ENCODE results near the gene SNX20. TPM values are rescaled to one million over a fixed set of nuclear protein-coding genes. Genes with fewer than 3 reads are reported as not detected.
A peak's percentile ranks its signal among the peaks of the same experiment; 100 is the strongest.

Gene SNX20
- total RNA-seq, 5 donors from 2014 or later (not counting 1 experiment from before 2014, with no cell fraction given), result 38.8 to 85.2 (median 69.6) TPM

DNA sequence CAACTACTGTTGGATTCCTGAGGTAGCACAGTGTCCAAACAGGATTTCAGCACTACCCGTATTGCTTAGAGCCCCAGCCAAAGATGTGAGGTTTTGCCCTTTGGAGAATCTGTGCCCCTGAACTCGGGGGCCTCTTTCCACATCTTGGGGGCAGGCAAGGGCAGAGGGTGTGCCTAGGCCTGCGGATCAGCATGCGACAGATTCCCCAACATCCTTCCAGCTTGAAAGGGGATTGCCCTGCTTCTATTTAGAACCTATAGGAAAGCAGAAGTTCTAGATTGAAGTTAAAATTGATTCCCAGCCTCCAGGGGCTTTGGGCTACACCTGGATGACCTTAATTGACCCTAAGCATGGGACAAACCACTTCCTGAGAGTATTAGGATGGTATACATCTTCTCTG is 31.8 kb upstream of the SNX20 start:
- no peak for ATAC-seq (replicated peaks in 1 of 4)
- H3K9me3 ChIP-seq, result no peaks in the 10 kb centered on the region

DNA sequence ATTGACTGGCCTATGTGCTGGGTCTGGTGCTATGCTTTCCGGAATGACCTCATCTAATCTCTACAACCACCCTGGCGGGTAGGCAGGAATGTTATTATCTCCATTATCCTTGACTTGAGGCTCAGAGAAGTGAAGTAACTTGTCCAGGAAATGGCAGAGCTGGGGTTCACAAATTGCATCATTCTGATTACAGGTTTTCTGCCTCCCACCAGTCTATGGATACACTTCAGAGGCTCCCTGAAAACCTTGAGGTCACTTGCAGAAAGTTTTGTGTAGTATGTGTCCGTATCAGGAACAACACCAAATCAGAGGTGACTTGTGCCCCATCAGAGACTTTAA is 31.4 kb upstream of the SNX20 start:
- CTCF ChIA-PET, result no interaction called here

More for the DNA sequence above, 31.8 kb upstream of the SNX20 start:
- POLR2A ChIA-PET, result no interaction called here
- Mint-ChIP-seq H3K9me3 (no peaks in the 10 kb centered on the region), H3K4me1 (peaks cover 23 to 41% (median 36%) of the 10 kb centered on the region in 3 donors), H3K36me3 (peaks cover 19% of the 10 kb centered on the region), H3K4me3 (no peak overlapping the region), H3K27me3 (no peaks in the 10 kb centered on the region), H3K27ac (no peak overlapping the region)
- no peak overlapping the region for H3K4me3 ChIP-seq (ENCODE audit: control insufficient read depth in 1 of 2, extremely low read depth in 1 of 2, low read length in 1 of 2)
- no peak for DNase-seq
- H3K4me1 ChIP-seq (ENCODE audit: control insufficient read depth in 1 of 2, extremely low read depth in 1 of 2, insufficient read depth in 2 of 2, low read length in 2 of 2), result peaks cover 7 to 16% of the 10 kb centered on the region in 2 experiments
- H3K36me3 ChIP-seq (ENCODE audit: control insufficient read depth in 2 of 2, extremely low read depth in 1 of 2, insufficient read depth in 1 of 2, low read length in 1 of 2), result no peaks in the 10 kb centered on the region
- CTCF ChIA-PET, result no interaction called here
- H3K27me3 ChIP-seq (replicated peaks in 1 of 2; ENCODE audit: control insufficient read depth in 2 of 2, extremely low read depth in 1 of 2, insufficient read depth in 2 of 2, low read length in 1 of 2), result no peaks in the 10 kb centered on the region
- 100% methylated on average over 1 of the region's 4 CpGs for WGBS (ENCODE audit: insufficient coverage)
- H3K27ac ChIP-seq (ENCODE audit: low read length), result no peak overlapping the region

GRCh38 chr16:50711862-50712559 is 30.9 kb upstream of the SNX20 start:
- H3K27me3 ChIP-seq (replicated peaks in 1 of 2; ENCODE audit: control insufficient read depth in 2 of 2, extremely low read depth in 1 of 2, insufficient read depth in 2 of 2, low read length in 1 of 2), result no peaks in the 10 kb centered on the region
- ATAC-seq (replicated peaks in 1 of 4), result no peak
- no peaks in the 10 kb centered on the region for H3K9me3 ChIP-seq
- ChIA-PET CTCF (no interaction called here), POLR2A (no interaction called here)
- H3K4me3 ChIP-seq (ENCODE audit: control insufficient read depth in 1 of 2, extremely low read depth in 1 of 2, low read length in 1 of 2), result no peak overlapping the region
- no peaks in the 10 kb centered on the region for H3K27me3 Mint-ChIP-seq
- peaks cover 7 to 16% of the 10 kb centered on the region in 2 experiments for H3K4me1 ChIP-seq (ENCODE audit: control insufficient read depth in 1 of 2, extremely low read depth in 1 of 2, insufficient read depth in 2 of 2, low read length in 2 of 2)
- H3K36me3 ChIP-seq (ENCODE audit: control insufficient read depth in 2 of 2, extremely low read depth in 1 of 2, insufficient read depth in 1 of 2, low read length in 1 of 2), result no peaks in the 10 kb centered on the region
- no peak for DNase-seq
- WGBS (ENCODE audit: insufficient coverage), result 95% methylated on average over 25 of the region's 25 CpGs
- H3K4me3 Mint-ChIP-seq, result no peak overlapping the region
- no peaks in the 10 kb centered on the region for H3K9me3 Mint-ChIP-seq
- no peak overlapping the region for H3K27ac ChIP-seq (ENCODE audit: low read length)
- H3K4me1 Mint-ChIP-seq, result peaks cover 21 to 41% (median 39%) of the 10 kb centered on the region in 3 donors
- peaks cover 17% of the 10 kb centered on the region for H3K36me3 Mint-ChIP-seq
- H3K27ac Mint-ChIP-seq, result no peak overlapping the region

More for the DNA sequence above, 31.4 kb upstream of the SNX20 start:
- no peaks in the 10 kb centered on the region for H3K36me3 ChIP-seq (ENCODE audit: control insufficient read depth in 2 of 2, extremely low read depth in 1 of 2, insufficient read depth in 1 of 2, low read length in 1 of 2)
- peaks cover 7 to 16% of the 10 kb centered on the region in 2 experiments for H3K4me1 ChIP-seq (ENCODE audit: control insufficient read depth in 1 of 2, extremely low read depth in 1 of 2, insufficient read depth in 2 of 2, low read length in 2 of 2)
- Mint-ChIP-seq H3K4me1 (peaks cover 23 to 41% (median 39%) of the 10 kb centered on the region in 3 donors), H3K27ac (peak overlapping the region in 1 of 2 donors; percentile 31), H3K27me3 (no peaks in the 10 kb centered on the region), H3K36me3 (peaks cover 19% of the 10 kb centered on the region), H3K9me3 (no peaks in the 10 kb centered on the region), H3K4me3 (no peak overlapping the region)
- H3K9me3 ChIP-seq, result no peaks in the 10 kb centered on the region
- 80% methylated on average over 1 of the region's 3 CpGs for WGBS (ENCODE audit: insufficient coverage)
- POLR2A ChIA-PET, result no interaction called here
- DNase-seq (no peak), ATAC-seq (replicated peaks in 1 of 4) (no peak)
- H3K27me3 ChIP-seq (replicated peaks in 1 of 2; ENCODE audit: control insufficient read depth in 2 of 2, extremely low read depth in 1 of 2, insufficient read depth in 2 of 2, low read length in 1 of 2), result no peaks in the 10 kb centered on the region
- H3K27ac ChIP-seq (ENCODE audit: low read length), result no peak overlapping the region
- H3K4me3 ChIP-seq (ENCODE audit: control insufficient read depth in 1 of 2, extremely low read depth in 1 of 2, low read length in 1 of 2), result no peak overlapping the region

DNA sequence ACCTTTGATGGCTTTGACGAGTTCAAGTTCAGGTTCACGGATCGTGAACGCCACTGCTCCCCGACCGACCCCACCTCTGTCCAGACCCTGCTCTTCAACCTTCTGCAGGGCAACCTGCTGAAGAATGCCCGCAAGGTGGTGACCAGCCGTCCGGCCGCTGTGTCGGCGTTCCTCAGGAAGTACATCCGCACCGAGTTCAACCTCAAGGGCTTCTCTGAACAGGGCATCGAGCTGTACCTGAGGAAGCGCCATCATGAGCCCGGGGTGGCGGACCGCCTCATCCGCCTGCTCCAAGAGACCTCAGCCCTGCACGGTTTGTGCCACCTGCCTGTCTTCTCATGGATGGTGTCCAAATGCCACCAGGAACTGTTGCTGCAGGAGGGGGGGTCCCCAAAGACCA is 29.9 kb upstream of the SNX20 start:
- no peaks in the 10 kb centered on the region for H3K9me3 ChIP-seq
- H3K4me1 Mint-ChIP-seq, result peaks cover 21 to 46% (median 40%) of the 10 kb centered on the region in 3 donors
- no peaks in the 10 kb centered on the region for H3K27me3 ChIP-seq (replicated peaks in 1 of 2; ENCODE audit: control insufficient read depth in 2 of 2, extremely low read depth in 1 of 2, insufficient read depth in 2 of 2, low read length in 1 of 2)
- H3K27ac Mint-ChIP-seq, result no peak overlapping the region
- ChIA-PET CTCF (interaction anchor here in 1 of 2 donors (0.6 kb wide), 1 partner anchor 1199 kb away, joined by 3 read pairs; no protein-coding TSS in a partner anchor), POLR2A (no interaction called here)
- H3K9me3 Mint-ChIP-seq, result no peaks in the 10 kb centered on the region
- ATAC-seq (replicated peaks in 1 of 4), result no peak
- DNase-seq, result no peak
- H3K4me3 Mint-ChIP-seq, result no peak overlapping the region
- 96% methylated on average over 20 of the region's 21 CpGs for WGBS (ENCODE audit: insufficient coverage)
- H3K4me1 ChIP-seq (ENCODE audit: control insufficient read depth in 1 of 2, extremely low read depth in 1 of 2, insufficient read depth in 2 of 2, low read length in 2 of 2), result peaks cover 7 to 16% of the 10 kb centered on the region in 2 experiments
- H3K4me3 ChIP-seq (ENCODE audit: control insufficient read depth in 1 of 2, extremely low read depth in 1 of 2, low read length in 1 of 2), result no peak overlapping the region
- H3K36me3 Mint-ChIP-seq, result peaks cover 20% of the 10 kb centered on the region
- no peaks in the 10 kb centered on the region for H3K36me3 ChIP-seq (ENCODE audit: control insufficient read depth in 2 of 2, extremely low read depth in 1 of 2, insufficient read depth in 1 of 2, low read length in 1 of 2)
- no peak overlapping the region for H3K27ac ChIP-seq (ENCODE audit: low read length)
- H3K27me3 Mint-ChIP-seq, result no peaks in the 10 kb centered on the region

DNA sequence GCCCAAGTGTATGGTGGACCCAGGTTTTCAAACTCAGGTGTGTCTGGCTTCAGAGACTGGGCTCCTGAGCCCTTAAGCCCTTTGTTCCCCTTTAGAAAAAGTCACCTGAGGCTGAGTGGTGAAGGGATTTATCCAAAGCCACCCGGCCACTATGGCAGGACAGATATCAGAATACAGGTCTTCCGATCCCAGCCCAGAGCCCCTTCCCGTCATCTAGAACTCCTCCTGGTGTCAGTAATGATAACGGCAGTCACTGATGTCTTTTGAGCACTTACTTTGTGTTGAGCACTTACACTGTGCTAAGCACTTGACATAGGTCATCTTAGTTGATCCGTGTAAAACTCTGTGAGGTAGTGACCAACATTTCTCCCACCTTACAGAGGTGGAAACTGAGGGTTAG is 28.9 kb upstream of the SNX20 start:
- Histone ChIP-seq H3K4me3 (ENCODE audit: control insufficient read depth in 1 of 2, extremely low read depth in 1 of 2, low read length in 1 of 2) (no peak overlapping the region), H3K4me1 (ENCODE audit: control insufficient read depth in 1 of 2, extremely low read depth in 1 of 2, insufficient read depth in 2 of 2, low read length in 2 of 2) (peaks cover 7 to 16% of the 10 kb centered on the region in 2 experiments), H3K27ac (ENCODE audit: low read length) (no peak overlapping the region), H3K27me3 (replicated peaks in 1 of 2; ENCODE audit: control insufficient read depth in 2 of 2, extremely low read depth in 1 of 2, insufficient read depth in 2 of 2, low read length in 1 of 2) (no peaks in the 10 kb centered on the region), H3K9me3 (no peaks in the 10 kb centered on the region), H3K36me3 (ENCODE audit: control insufficient read depth in 2 of 2, extremely low read depth in 1 of 2, insufficient read depth in 1 of 2, low read length in 1 of 2) (no peaks in the 10 kb centered on the region)
- Mint-ChIP-seq H3K36me3 (peaks cover 29% of the 10 kb centered on the region), H3K4me1 (peaks cover 21 to 49% (median 47%) of the 10 kb centered on the region in 3 donors), H3K27ac (peak overlapping the region in 1 of 2 donors; percentile 58), H3K9me3 (peaks cover 7 to 9% (median 7%) of the 10 kb centered on the region in 3 donors), H3K4me3 (no peak overlapping the region), H3K27me3 (no peaks in the 10 kb centered on the region)
- no peak for ATAC-seq (replicated peaks in 1 of 4)
- 100% methylated on average over 2 of the region's 5 CpGs for whole genome bisulfite sequencing (ENCODE audit: insufficient coverage)
- CTCF ChIA-PET, result interaction anchor here in 1 of 2 donors (1.3 kb wide), 1 partner anchor 13 kb away, joined by 3 read pairs; no protein-coding TSS in a partner anchor
- DNase-seq, result no peak
- POLR2A ChIA-PET, result no interaction called here

DNA sequence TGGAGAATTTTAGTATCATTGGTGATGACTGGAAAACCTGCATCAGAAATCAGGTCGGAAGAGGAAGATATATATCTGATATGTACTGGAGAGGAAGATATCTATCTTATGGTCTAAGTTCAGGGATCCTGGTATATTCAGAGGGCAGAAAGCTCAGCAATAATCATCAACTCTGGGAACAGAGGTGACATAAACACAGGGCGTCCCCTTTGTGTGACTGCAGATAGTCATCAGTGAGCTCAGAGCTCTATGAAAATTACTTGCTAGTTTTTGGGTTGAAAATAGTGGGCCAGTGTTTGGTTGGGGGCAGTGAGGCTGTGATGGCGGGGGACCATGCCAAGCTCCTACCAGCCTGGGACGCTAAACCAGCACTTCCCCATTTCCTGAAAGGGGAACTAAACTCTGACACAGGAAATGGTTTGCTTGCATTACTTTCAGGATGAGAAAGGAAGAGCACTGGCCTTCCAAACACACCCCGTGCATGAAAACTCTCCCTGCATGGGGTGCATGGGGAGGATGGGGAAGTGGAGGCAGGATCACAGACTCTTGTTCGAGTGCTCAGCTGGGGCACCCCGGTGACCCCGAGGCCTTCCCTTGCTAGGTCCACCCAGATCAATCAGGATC is 28.1 kb upstream of the SNX20 start:
- CTCF ChIA-PET, result interaction anchor here in 1 of 2 donors (0.6 to 1.5 kb wide), 5 partner anchors 12 to 97 kb away, joined by 3 to 5 read pairs (median 3); partner anchors contain the start of gene CYLD
- peaks cover 21 to 49% (median 47%) of the 10 kb centered on the region in 3 donors for H3K4me1 Mint-ChIP-seq
- Histone ChIP-seq H3K9me3 (no peaks in the 10 kb centered on the region), H3K4me3 (ENCODE audit: control insufficient read depth in 1 of 2, extremely low read depth in 1 of 2, low read length in 1 of 2) (no peak overlapping the region), H3K36me3 (ENCODE audit: control insufficient read depth in 2 of 2, extremely low read depth in 1 of 2, insufficient read depth in 1 of 2, low read length in 1 of 2) (no peaks in the 10 kb centered on the region), H3K27ac (ENCODE audit: low read length) (peak overlapping the region; percentile 24), H3K4me1 (ENCODE audit: control insufficient read depth in 1 of 2, extremely low read depth in 1 of 2, insufficient read depth in 2 of 2, low read length in 2 of 2) (peaks cover 5 to 16% of the 10 kb centered on the region in 2 experiments), H3K27me3 (replicated peaks in 1 of 2; ENCODE audit: control insufficient read depth in 2 of 2, extremely low read depth in 1 of 2, insufficient read depth in 2 of 2, low read length in 1 of 2) (no peaks in the 10 kb centered on the region)
- H3K36me3 Mint-ChIP-seq, result peaks cover 31% of the 10 kb centered on the region
- 29% methylated on average over 2 of the region's 8 CpGs for WGBS (ENCODE audit: insufficient coverage)
- ATAC-seq (replicated peaks in 1 of 4), result peak in 3 of 4 experiments; percentile 30 to 46 (median 31)
- no peaks in the 10 kb centered on the region for H3K27me3 Mint-ChIP-seq
- POLR2A ChIA-PET, result interaction anchor here in 1 of 2 donors (0.7 kb wide), 1 partner anchor 58 kb away, joined by 3 read pairs; no protein-coding TSS in a partner anchor
- H3K9me3 Mint-ChIP-seq, result peaks cover 11 to 12% (median 12%) of the 10 kb centered on the region in 3 donors
- peak overlapping the region in 1 of 3 donors; percentile 37 for H3K4me3 Mint-ChIP-seq
- DNase-seq, result peak in 1 of 35 experiments; percentile 15
- peak overlapping the region; percentile 82 for H3K27ac Mint-ChIP-seq

Data from T-cell (primary cell).